Stimulated activated CD4-positive, alpha-beta T cell treated with anti-CD3 and anti-CD28 coated beads, Interleukin-15, amount 100 ng/mL, for 24 hours (primary cell): ENCODE data around the gene CD8A.
"Not testable (repeated sequence)": the region's sequence is repeated elsewhere in the genome, so short reads cannot be mapped to it uniquely, and the experiment has no call there.

Source experiments
- DNase-seq: peaks from one replicate; pipeline ENCODE4 v3.0.0-alpha.2; 2020

CD8A gene

GRCh38 chr2:86775338-86775737 is 15.4 kb downstream of the CD8A start:
- no peak for DNase-seq

- no peak for DNase-seq
Measured at GRCh38 chr2:86774862-86775261, 15.9 kb downstream of the CD8A start.

- DNase-seq = no peak
Measured at GRCh38 chr2:86772611-86773010, 18.1 kb downstream of the CD8A start.

GRCh38 chr2:86770816-86771301 is 19.9 kb downstream of the CD8A start:
- no peak for DNase-seq

GRCh38 chr2:86769838-86770237 is 20.9 kb downstream of the CD8A start:
- no peak for DNase-seq

- no peak for DNase-seq
Measured at GRCh38 chr2:86768189-86768949, 22.3 kb downstream of the CD8A start.

- no peak for DNase-seq
Measured at GRCh38 chr2:86765310-86765695, 25.4 kb downstream of the CD8A start.

GRCh38 chr2:86764661-86765309 is 25.9 kb downstream of the CD8A start:
- DNase-seq = no peak

GRCh38 chr2:86760371-86760770 is 30.3 kb downstream of the CD8A start:
- DNase-seq = no peak

- DNase-seq = no peak
Measured at GRCh38 chr2:86758405-86758804, 32.3 kb downstream of the CD8A start.

- DNase-seq = no peak
Measured at GRCh38 chr2:86753606-86754005, 37.1 kb downstream of the CD8A start.

GRCh38 chr2:86752934-86753333 is 37.8 kb downstream of the CD8A start:
- no peak for DNase-seq

GRCh38 chr2:86751778-86752177 is 38.9 kb downstream of the CD8A start:
- no peak for DNase-seq

GRCh38 chr2:86750240-86750839 is 40.4 kb downstream of the CD8A start:
- DNase-seq = no peak

GRCh38 chr2:86747711-86748639 is 42.7 kb downstream of the CD8A start:
- peak; percentile 5 for DNase-seq

- no peak for DNase-seq
Measured at GRCh38 chr2:86746939-86747338, 43.8 kb downstream of the CD8A start.

- no peak for DNase-seq
Measured at GRCh38 chr2:86744152-86744551, 46.6 kb downstream of the CD8A start.

- DNase-seq = not testable (repeated sequence)
Measured at GRCh38 chr2:86741889-86742498, 48.7 kb downstream of the CD8A start.

- DNase-seq = not testable (repeated sequence)
Measured at GRCh38 chr2:86739889-86740288, 50.8 kb downstream of the CD8A start.

GRCh38 chr2:86739485-86739884 is 51.2 kb downstream of the CD8A start:
- not testable (repeated sequence) for DNase-seq

GRCh38 chr2:86734896-86735295 is 55.8 kb downstream of the CD8A start:
- DNase-seq = not testable (repeated sequence)
